Adrenal gland (tissue), 5 donors: ENCODE measurements around the gene ROCK2.
"Not testable (repeated sequence)": the region's sequence is repeated elsewhere in the genome, so short reads cannot be mapped to it uniquely, and the experiment has no call there.

Experiments used
- CTCF ChIP-seq, 6 experiments: fragments of 450-650 bp in 4 of 6; fragments of 200-600 bp in 2 of 6; sonication (generic) in 1 of 6; IDR thresholded peaks; 1 replicate in 5 of 6; 2 replicates in 1 of 6; pipeline versions ENCODE4 v1.5.1 to v1.8.0; 2016 to 2021; ENCODE audit warnings: antibody characterized with exemption in 6 of 6, mild to moderate bottlenecking in 2 of 6, moderate library complexity in 1 of 6
- POLR2A ChIP-seq, 2 donors: fragments of 450-650 bp; IDR thresholded peaks; one replicate each; pipeline ENCODE4 v1.6.1; 2017; ENCODE audit warnings: antibody characterized with exemption in 2 of 2, mild to moderate bottlenecking in 2 of 2, moderate library complexity in 1 of 2
- donor health status: DM: no; HTN: no; CAD: no.

- TF ChIP-seq CTCF, POLR2A (IDR thresholded peaks at IDR 0.05): not testable (repeated sequence)
Measured at GRCh38 chr2:11261564-11261963, 82.9 kb downstream of the ROCK2 start.
